SK-N-SH treated with all-trans-retinoic acid at 6 μM for 48 hours (cell line): ENCODE measurements around the gene PLXNA3.

Experiments
- ATAC-seq: fragments of 200-7000 bp; cut with Tn5 transposase; 3 replicates; pipeline ENCODE4 v1.9.1; 2020; ENCODE audit warnings: mild to moderate bottlenecking, moderate library complexity
- ARNTL ChIP-seq: fragments of 450-650 bp; formaldehyde crosslinking; IDR thresholded peaks from 2 replicates; pipeline ENCODE4 v1.5.0; 2020; ENCODE audit warnings: low read depth, mild to moderate bottlenecking, moderate library complexity, borderline replicate concordance
- BACH2 ChIP-seq: fragments of 250-450 bp; sonication (Bioruptor Pico); IDR thresholded peaks from 2 replicates; pipeline ENCODE4 v1.9.0; 2021; ENCODE audit warnings: mild to moderate bottlenecking, borderline replicate concordance
- CSDC2 ChIP-seq: fragments of 250-450 bp; sonication (Bioruptor Pico); IDR thresholded peaks from 2 replicates; pipeline ENCODE4 v1.5.0; 2020; ENCODE audit warnings: mild to moderate bottlenecking, moderate library complexity
- ESRRG ChIP-seq: fragments of 250-450 bp; sonication (Bioruptor Pico); IDR thresholded peaks from 2 replicates; pipeline ENCODE4 v1.6.1; 2021; ENCODE audit warnings: mild to moderate bottlenecking
- ISL1 ChIP-seq: fragments of 250-450 bp; sonication (Bioruptor Pico); IDR thresholded peaks from 2 replicates; pipeline ENCODE4 v2.1.2; 2022; ENCODE audit warnings: mild to moderate bottlenecking, moderate library complexity
- PPARA ChIP-seq: fragments of 250-450 bp; sonication (Bioruptor Pico); IDR thresholded peaks from 2 replicates; pipeline ENCODE4 v1.5.0; 2020; ENCODE audit warnings: mild to moderate bottlenecking, borderline replicate concordance
- RARB ChIP-seq: fragments of 250-450 bp; sonication (Bioruptor Pico); IDR thresholded peaks from 2 replicates; pipeline ENCODE4 v1.8.0; 2021; ENCODE audit warnings: mild to moderate bottlenecking, moderate library complexity
- SNAI2 ChIP-seq: fragments of 250-450 bp; sonication (Bioruptor Pico); IDR thresholded peaks from 2 replicates; pipeline ENCODE4 v1.5.0; 2020; ENCODE audit warnings: mild to moderate bottlenecking, moderate library complexity
- TCF4 ChIP-seq: fragments of 250-450 bp; sonication (Bioruptor Pico); IDR thresholded peaks from 2 replicates; pipeline ENCODE4 v1.8.0; 2021; ENCODE audit warnings: mild to moderate bottlenecking, moderate library complexity, borderline replicate concordance
- TOX ChIP-seq: fragments of 250-450 bp; sonication (Bioruptor Pico); IDR thresholded peaks from 2 replicates; pipeline ENCODE4 v1.8.0; 2021; ENCODE audit warnings: mild to moderate bottlenecking, moderate library complexity, borderline replicate concordance
- ZC3H10 ChIP-seq: fragments of 250-450 bp; sonication (Bioruptor Pico); IDR thresholded peaks from 2 replicates; pipeline ENCODE4 v1.5.1; 2021; ENCODE audit warnings: mild to moderate bottlenecking, moderate library complexity
- ZFP30 ChIP-seq: fragments of 450-650 bp; formaldehyde crosslinking; IDR thresholded peaks from 2 replicates; pipeline ENCODE4 v1.5.0; 2022; ENCODE audit warnings: mild to moderate bottlenecking, moderate library complexity
- ZNF565 ChIP-seq: fragments of 450-650 bp; formaldehyde crosslinking; conservative IDR thresholded peaks from 2 replicates; pipeline ENCODE4 v1.5.0; 2020; ENCODE audit warnings: low read depth, mild to moderate bottlenecking, moderate library complexity
- ZNF70 ChIP-seq: fragments of 450-650 bp; formaldehyde crosslinking; IDR thresholded peaks from 2 replicates; pipeline ENCODE4 v1.5.0; 2020; ENCODE audit warnings: mild to moderate bottlenecking, moderate library complexity
- TF ChIP-seq, protein P1 (sequence below): fragments of 250-450 bp; sonication (Bioruptor Pico); IDR thresholded peaks from 2 replicates; pipeline ENCODE4 v1.8.0; 2021; ENCODE audit warnings: low read depth, mild to moderate bottlenecking, moderate library complexity, borderline replicate concordance
- TF ChIP-seq, protein P2 (sequence below): fragments of 250-450 bp; sonication (Bioruptor Pico); IDR thresholded peaks from 2 replicates; pipeline ENCODE4 v1.5.0; 2020; ENCODE audit warnings: mild to moderate bottlenecking, moderate library complexity
- TF ChIP-seq, protein P3 (sequence below): fragments of 250-450 bp; sonication (Bioruptor Pico); IDR thresholded peaks from 2 replicates; pipeline ENCODE4 v1.5.1; 2021; ENCODE audit warnings: mild to moderate bottlenecking, moderate library complexity
- TF ChIP-seq, protein P4 (sequence below): fragments of 250-450 bp; sonication (Bioruptor Pico); IDR thresholded peaks from 2 replicates; pipeline ENCODE4 v1.8.0; 2020; ENCODE audit warnings: mild to moderate bottlenecking, moderate library complexity, borderline replicate concordance
- TF ChIP-seq, protein P5 (sequence below): fragments of 250-450 bp; sonication (Bioruptor Pico); IDR thresholded peaks from 2 replicates; pipeline ENCODE4 v1.5.1; 2020; ENCODE audit warnings: low read depth, mild to moderate bottlenecking, moderate library complexity

Gene PLXNA3

DNA sequence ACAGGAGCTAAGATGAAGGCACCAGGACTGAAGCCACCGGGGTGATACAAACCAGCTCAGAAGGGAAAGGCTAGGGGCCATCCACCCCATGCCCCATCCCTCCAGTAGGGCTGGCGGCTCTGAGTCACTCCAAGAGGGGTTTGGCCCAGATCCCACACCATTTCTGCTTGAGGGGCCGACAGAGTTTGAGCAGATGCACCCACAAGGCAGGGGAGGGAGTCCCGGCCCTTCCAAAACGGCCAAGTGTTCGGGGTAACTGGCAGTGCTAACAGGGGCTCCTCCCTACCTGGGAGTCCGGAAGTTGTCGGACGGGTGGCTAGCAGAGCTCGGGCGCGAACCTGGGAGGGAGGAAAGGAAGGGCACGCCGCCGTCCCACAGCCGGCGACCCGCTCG, 31.9 kb downstream of the PLXNA3 start:
- TF ChIP-seq ESRRG (no peak), ZFP30 (no peak)
- TF ChIP-seq, protein P1, sequence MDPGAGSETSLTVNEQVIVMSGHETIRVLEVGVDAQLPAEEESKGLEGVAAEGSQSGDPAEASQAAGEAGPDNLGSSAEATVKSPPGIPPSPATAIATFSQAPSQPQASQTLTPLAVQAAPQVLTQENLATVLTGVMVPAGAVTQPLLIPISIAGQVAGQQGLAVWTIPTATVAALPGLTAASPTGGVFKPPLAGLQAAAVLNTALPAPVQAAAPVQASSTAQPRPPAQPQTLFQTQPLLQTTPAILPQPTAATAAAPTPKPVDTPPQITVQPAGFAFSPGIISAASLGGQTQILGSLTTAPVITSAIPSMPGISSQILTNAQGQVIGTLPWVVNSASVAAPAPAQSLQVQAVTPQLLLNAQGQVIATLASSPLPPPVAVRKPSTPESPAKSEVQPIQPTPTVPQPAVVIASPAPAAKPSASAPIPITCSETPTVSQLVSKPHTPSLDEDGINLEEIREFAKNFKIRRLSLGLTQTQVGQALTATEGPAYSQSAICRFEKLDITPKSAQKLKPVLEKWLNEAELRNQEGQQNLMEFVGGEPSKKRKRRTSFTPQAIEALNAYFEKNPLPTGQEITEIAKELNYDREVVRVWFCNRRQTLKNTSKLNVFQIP (CRISPR knock-in tag) = no peak
- ATAC-seq = peak; percentile 13

- peak; percentile 91 for ATAC-seq
- no peak for TF ChIP-seq ESRRG
- TF ChIP-seq ZNF70 (CRISPR knock-in tag) = no peak
- TF ChIP-seq TCF4 (CRISPR knock-in tag) = no peak
- TF ChIP-seq, protein P2, sequence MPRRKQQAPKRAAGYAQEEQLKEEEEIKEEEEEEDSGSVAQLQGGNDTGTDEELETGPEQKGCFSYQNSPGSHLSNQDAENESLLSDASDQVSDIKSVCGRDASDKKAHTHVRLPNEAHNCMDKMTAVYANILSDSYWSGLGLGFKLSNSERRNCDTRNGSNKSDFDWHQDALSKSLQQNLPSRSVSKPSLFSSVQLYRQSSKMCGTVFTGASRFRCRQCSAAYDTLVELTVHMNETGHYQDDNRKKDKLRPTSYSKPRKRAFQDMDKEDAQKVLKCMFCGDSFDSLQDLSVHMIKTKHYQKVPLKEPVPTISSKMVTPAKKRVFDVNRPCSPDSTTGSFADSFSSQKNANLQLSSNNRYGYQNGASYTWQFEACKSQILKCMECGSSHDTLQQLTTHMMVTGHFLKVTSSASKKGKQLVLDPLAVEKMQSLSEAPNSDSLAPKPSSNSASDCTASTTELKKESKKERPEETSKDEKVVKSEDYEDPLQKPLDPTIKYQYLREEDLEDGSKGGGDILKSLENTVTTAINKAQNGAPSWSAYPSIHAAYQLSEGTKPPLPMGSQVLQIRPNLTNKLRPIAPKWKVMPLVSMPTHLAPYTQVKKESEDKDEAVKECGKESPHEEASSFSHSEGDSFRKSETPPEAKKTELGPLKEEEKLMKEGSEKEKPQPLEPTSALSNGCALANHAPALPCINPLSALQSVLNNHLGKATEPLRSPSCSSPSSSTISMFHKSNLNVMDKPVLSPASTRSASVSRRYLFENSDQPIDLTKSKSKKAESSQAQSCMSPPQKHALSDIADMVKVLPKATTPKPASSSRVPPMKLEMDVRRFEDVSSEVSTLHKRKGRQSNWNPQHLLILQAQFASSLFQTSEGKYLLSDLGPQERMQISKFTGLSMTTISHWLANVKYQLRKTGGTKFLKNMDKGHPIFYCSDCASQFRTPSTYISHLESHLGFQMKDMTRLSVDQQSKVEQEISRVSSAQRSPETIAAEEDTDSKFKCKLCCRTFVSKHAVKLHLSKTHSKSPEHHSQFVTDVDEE (CRISPR knock-in tag) = no peak
- no peak for TF ChIP-seq BACH2
- no peak for TF ChIP-seq SNAI2 (CRISPR knock-in tag)
- no peak for TF ChIP-seq PPARA
- no peak for TF ChIP-seq ZC3H10 (CRISPR knock-in tag)
- TF ChIP-seq TOX (CRISPR knock-in tag) = no peak
- TF ChIP-seq ZFP30 = no peak
- no peak for TF ChIP-seq ISL1 (CRISPR knock-in tag)
- no peak for TF ChIP-seq RARB
- TF ChIP-seq, protein P3, sequence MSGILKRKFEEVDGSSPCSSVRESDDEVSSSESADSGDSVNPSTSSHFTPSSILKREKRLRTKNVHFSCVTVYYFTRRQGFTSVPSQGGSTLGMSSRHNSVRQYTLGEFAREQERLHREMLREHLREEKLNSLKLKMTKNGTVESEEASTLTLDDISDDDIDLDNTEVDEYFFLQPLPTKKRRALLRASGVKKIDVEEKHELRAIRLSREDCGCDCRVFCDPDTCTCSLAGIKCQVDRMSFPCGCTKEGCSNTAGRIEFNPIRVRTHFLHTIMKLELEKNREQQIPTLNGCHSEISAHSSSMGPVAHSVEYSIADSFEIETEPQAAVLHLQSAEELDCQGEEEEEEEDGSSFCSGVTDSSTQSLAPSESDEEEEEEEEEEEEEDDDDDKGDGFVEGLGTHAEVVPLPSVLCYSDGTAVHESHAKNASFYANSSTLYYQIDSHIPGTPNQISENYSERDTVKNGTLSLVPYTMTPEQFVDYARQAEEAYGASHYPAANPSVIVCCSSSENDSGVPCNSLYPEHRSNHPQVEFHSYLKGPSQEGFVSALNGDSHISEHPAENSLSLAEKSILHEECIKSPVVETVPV (CRISPR knock-in tag) = no peak
- TF ChIP-seq, protein P4, sequence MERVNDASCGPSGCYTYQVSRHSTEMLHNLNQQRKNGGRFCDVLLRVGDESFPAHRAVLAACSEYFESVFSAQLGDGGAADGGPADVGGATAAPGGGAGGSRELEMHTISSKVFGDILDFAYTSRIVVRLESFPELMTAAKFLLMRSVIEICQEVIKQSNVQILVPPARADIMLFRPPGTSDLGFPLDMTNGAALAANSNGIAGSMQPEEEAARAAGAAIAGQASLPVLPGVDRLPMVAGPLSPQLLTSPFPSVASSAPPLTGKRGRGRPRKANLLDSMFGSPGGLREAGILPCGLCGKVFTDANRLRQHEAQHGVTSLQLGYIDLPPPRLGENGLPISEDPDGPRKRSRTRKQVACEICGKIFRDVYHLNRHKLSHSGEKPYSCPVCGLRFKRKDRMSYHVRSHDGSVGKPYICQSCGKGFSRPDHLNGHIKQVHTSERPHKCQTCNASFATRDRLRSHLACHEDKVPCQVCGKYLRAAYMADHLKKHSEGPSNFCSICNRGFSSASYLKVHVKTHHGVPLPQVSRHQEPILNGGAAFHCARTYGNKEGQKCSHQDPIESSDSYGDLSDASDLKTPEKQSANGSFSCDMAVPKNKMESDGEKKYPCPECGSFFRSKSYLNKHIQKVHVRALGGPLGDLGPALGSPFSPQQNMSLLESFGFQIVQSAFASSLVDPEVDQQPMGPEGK = no peak
- no peak for TF ChIP-seq ZNF565 (CRISPR knock-in tag)
- no peak for TF ChIP-seq CSDC2 (CRISPR knock-in tag)
- TF ChIP-seq ARNTL (CRISPR knock-in tag) = no peak
Measured at GRCh38 chrX:154490414-154491083, 32.5 kb downstream of the PLXNA3 start, which contains the start of gene SLC10A3. TSS of gene SLC10A3 (minus strand) at chrX:154490629. CDS start at chrX:154488940, 1,689 bp downstream.

DNA sequence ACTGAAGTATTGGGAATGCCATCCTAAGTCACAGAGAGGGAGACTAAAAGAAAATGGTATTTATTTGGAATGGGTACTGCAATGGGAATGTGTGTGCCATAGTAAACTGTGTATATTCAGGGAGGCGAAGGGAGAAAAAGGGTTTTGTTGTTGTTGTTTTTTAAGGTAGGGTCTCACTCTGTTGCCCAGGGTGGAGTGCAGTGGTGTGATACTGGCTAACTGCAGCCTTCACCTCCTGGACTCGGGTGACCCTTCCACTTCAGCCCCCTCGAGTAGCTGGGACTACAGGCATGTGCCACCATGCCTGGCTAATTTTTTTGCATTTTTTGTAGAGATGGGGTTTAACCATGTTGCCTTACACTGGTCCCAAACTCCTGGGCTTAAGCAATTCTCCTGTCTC, 36.6 kb downstream of the PLXNA3 start:
- TF ChIP-seq ESRRG = no peak
- TF ChIP-seq, protein P5, sequence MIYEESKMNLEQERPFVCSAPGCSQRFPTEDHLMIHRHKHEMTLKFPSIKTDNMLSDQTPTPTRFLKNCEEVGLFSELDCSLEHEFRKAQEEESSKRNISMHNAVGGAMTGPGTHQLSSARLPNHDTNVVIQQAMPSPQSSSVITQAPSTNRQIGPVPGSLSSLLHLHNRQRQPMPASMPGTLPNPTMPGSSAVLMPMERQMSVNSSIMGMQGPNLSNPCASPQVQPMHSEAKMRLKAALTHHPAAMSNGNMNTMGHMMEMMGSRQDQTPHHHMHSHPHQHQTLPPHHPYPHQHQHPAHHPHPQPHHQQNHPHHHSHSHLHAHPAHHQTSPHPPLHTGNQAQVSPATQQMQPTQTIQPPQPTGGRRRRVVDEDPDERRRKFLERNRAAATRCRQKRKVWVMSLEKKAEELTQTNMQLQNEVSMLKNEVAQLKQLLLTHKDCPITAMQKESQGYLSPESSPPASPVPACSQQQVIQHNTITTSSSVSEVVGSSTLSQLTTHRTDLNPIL (CRISPR knock-in tag) = no peak
- TF ChIP-seq, protein P3 (CRISPR knock-in tag) = no peak
- no peak for TF ChIP-seq ISL1 (CRISPR knock-in tag)
- no peak for TF ChIP-seq BACH2
- TF ChIP-seq TOX (CRISPR knock-in tag) = no peak
- no peak for TF ChIP-seq ZNF70 (CRISPR knock-in tag)
- TF ChIP-seq, all 23 proteins: peak for 0
- ATAC-seq = no peak
